Measurements from ENCODE around the gene PCDH9. TPM values are rescaled to one million over a fixed set of nuclear protein-coding genes. Genes with fewer than 3 reads are reported as not detected.

The PCDH9 gene
- total and polyA plus RNA-seq, 2 of the 13 experiments (the other 11 are each of a cell fraction or from before 2014, with no cell fraction given): 0.09 TPM; not detected in 1

GRCh38 chr13:67152085-67152484, 78.1 kb downstream of the PCDH9 start:
- 0% methylated on average over 2 of the region's 2 CpGs for WGBS (ENCODE audit: low lambda C conversion rate)
- in situ Hi-C loops (cut with HindIII; ENCODE audit: extremely low pct_ligation_motif_present, low pct_unique_long_range_greater_than_20kb): no loop called here
- TF ChIP-seq RFX3 (CRISPR knock-in tag; IDR thresholded peaks at IDR 0.05): no peak
- no peak for TF ChIP-seq ZBTB8A (CRISPR knock-in tag; IDR thresholded peaks at IDR 0.05; ENCODE audit: borderline replicate concordance, low read depth)
- TF ChIP-seq HDAC6 (IDR thresholded peaks at IDR 0.05; ENCODE audit: low read depth, low read length): no peak
- TF ChIP-seq, protein P1, sequence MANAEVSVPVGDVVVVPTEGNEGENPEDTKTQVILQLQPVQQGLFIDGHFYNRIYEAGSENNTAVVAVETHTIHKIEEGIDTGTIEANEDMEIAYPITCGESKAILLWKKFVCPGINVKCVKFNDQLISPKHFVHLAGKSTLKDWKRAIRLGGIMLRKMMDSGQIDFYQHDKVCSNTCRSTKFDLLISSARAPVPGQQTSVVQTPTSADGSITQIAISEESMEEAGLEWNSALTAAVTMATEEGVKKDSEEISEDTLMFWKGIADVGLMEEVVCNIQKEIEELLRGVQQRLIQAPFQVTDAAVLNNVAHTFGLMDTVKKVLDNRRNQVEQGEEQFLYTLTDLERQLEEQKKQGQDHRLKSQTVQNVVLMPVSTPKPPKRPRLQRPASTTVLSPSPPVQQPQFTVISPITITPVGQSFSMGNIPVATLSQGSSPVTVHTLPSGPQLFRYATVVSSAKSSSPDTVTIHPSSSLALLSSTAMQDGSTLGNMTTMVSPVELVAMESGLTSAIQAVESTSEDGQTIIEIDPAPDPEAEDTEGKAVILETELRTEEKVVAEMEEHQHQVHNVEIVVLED (CRISPR knock-in tag; IDR thresholded peaks at IDR 0.05; ENCODE audit: borderline replicate concordance): no peak
- TF ChIP-seq MAFF (IDR thresholded peaks at IDR 0.05; ENCODE audit: low read depth, low read length): no peak
- TF ChIP-seq, protein P2, sequence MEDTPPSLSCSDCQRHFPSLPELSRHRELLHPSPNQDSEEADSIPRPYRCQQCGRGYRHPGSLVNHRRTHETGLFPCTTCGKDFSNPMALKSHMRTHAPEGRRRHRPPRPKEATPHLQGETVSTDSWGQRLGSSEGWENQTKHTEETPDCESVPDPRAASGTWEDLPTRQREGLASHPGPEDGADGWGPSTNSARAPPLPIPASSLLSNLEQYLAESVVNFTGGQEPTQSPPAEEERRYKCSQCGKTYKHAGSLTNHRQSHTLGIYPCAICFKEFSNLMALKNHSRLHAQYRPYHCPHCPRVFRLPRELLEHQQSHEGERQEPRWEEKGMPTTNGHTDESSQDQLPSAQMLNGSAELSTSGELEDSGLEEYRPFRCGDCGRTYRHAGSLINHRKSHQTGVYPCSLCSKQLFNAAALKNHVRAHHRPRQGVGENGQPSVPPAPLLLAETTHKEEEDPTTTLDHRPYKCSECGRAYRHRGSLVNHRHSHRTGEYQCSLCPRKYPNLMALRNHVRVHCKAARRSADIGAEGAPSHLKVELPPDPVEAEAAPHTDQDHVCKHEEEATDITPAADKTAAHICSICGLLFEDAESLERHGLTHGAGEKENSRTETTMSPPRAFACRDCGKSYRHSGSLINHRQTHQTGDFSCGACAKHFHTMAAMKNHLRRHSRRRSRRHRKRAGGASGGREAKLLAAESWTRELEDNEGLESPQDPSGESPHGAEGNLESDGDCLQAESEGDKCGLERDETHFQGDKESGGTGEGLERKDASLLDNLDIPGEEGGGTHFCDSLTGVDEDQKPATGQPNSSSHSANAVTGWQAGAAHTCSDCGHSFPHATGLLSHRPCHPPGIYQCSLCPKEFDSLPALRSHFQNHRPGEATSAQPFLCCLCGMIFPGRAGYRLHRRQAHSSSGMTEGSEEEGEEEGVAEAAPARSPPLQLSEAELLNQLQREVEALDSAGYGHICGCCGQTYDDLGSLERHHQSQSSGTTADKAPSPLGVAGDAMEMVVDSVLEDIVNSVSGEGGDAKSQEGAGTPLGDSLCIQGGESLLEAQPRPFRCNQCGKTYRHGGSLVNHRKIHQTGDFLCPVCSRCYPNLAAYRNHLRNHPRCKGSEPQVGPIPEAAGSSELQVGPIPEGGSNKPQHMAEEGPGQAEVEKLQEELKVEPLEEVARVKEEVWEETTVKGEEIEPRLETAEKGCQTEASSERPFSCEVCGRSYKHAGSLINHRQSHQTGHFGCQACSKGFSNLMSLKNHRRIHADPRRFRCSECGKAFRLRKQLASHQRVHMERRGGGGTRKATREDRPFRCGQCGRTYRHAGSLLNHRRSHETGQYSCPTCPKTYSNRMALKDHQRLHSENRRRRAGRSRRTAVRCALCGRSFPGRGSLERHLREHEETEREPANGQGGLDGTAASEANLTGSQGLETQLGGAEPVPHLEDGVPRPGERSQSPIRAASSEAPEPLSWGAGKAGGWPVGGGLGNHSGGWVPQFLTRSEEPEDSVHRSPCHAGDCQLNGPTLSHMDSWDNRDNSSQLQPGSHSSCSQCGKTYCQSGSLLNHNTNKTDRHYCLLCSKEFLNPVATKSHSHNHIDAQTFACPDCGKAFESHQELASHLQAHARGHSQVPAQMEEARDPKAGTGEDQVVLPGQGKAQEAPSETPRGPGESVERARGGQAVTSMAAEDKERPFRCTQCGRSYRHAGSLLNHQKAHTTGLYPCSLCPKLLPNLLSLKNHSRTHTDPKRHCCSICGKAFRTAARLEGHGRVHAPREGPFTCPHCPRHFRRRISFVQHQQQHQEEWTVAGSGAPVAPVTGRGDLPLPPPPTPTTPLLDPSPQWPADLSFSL (CRISPR knock-in tag; IDR thresholded peaks at IDR 0.05): no peak
- TF ChIP-seq, protein P3, sequence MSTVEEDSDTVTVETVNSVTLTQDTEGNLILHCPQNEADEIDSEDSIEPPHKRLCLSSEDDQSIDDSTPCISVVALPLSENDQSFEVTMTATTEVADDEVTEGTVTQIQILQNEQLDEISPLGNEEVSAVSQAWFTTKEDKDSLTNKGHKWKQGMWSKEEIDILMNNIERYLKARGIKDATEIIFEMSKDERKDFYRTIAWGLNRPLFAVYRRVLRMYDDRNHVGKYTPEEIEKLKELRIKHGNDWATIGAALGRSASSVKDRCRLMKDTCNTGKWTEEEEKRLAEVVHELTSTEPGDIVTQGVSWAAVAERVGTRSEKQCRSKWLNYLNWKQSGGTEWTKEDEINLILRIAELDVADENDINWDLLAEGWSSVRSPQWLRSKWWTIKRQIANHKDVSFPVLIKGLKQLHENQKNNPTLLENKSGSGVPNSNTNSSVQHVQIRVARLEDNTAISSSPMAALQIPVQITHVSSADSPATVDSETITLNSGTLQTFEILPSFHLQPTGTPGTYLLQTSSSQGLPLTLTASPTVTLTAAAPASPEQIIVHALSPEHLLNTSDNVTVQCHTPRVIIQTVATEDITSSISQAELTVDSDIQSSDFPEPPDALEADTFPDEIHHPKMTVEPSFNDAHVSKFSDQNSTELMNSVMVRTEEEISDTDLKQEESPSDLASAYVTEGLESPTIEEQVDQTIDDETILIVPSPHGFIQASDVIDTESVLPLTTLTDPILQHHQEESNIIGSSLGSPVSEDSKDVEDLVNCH (CRISPR knock-in tag; IDR thresholded peaks at IDR 0.05): no peak
- TF ChIP-seq ZSCAN22 (CRISPR knock-in tag; IDR thresholded peaks at IDR 0.05): no peak
- no peak for TF ChIP-seq FOXM1 (CRISPR knock-in tag; IDR thresholded peaks at IDR 0.05)
- no peak for TF ChIP-seq KAT2B (IDR thresholded peaks at IDR 0.05; ENCODE audit: borderline replicate concordance, low read depth, low read length)
- no peak for TF ChIP-seq SKI (IDR thresholded peaks at IDR 0.05; ENCODE audit: partially characterized antibody)
- no peak for TF ChIP-seq PLRG1 (conservative IDR thresholded peaks at IDR 0.05)
- TF ChIP-seq, protein P4, sequence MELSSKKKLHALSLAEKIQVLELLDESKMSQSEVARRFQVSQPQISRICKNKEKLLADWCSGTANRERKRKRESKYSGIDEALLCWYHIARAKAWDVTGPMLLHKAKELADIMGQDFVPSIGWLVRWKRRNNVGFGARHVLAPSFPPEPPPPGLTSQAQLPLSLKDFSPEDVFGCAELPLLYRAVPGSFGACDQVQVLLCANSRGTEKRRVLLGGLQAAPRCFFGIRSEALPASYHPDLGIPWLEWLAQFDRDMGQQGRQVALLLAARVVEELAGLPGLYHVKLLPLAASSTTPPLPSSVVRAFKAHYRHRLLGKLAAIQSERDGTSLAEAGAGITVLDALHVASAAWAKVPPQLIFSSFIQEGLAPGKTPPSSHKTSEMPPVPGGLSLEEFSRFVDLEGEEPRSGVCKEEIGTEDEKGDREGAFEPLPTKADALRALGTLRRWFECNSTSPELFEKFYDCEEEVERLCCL (CRISPR knock-in tag; IDR thresholded peaks at IDR 0.05; ENCODE audit: borderline replicate concordance): no peak
- no peak for TF ChIP-seq TOPORS (CRISPR knock-in tag; IDR thresholded peaks at IDR 0.05)

More at GRCh38 chr13:67152085-67152484, 78.1 kb downstream of the PCDH9 start:
- DNase-seq (ENCODE audit: low spot score) (no peak), FAIRE-seq (no peak), ATAC-seq (no peak)
- Histone ChIP-seq H3K4me2 (ENCODE audit: low read depth, low read length) (no peak overlapping the region), H3K27ac (ENCODE audit: extremely low read length, insufficient read depth, low read length) (no peak overlapping the region), H3K9ac (ENCODE audit: insufficient read depth, low read depth, low read length) (no peak overlapping the region), H2AFZ (ENCODE audit: low read length) (no peak overlapping the region), H3K4me3 (replicated peaks in 1 of 3; ENCODE audit: insufficient read depth in 1 of 3, low read depth in 2 of 3, low read length in 3 of 3) (no peak overlapping the region), H3K9me3 (ENCODE audit: low read length) (no peaks in the 10 kb centered on the region), H3K79me2 (ENCODE audit: insufficient read depth, low read length) (no peaks in the 10 kb centered on the region), H4K20me1 (ENCODE audit: insufficient read depth, low read length) (no peaks in the 10 kb centered on the region), H3K4me1 (ENCODE audit: insufficient read depth, low read length) (no peaks in the 10 kb centered on the region), H3K27me3 (ENCODE audit: control insufficient read depth in 1 of 2, insufficient read depth in 2 of 2, low read length in 2 of 2) (no peaks in the 10 kb centered on the region; a peak in 1 of 5 replicates), H3K36me3 (replicated peaks in 1 of 2; ENCODE audit: control insufficient read depth in 1 of 2, insufficient read depth in 2 of 2, low read length in 2 of 2) (no peaks in the 10 kb centered on the region)
- ChIA-PET CTCF (ENCODE audit: low intra/inter-chr PET ratio, low total read pairs) (no interaction called here), POLR2A (no interaction called here)
- no TSS peak for BruUV-seq (replicated peaks)
- intact Hi-C loops (cut with micrococcal nuclease; ENCODE audit: unreplicated experiment): no loop called here
